HFF-Myc (cell line): ENCODE results near the gene USP28.
"Not testable (repeated sequence)": the region's sequence is repeated elsewhere in the genome, so short reads cannot be mapped to it uniquely, and the experiment has no call there.

Experiments
- DNase-seq: peaks from one replicate; pipeline ENCODE4 v3.0.0-alpha.2; 2011; ENCODE audit warnings: low read depth; ENCODE audit errors: extremely low read depth
- H3K4me3 ChIP-seq: replicated peaks from 2 replicates; pipeline ENCODE4 v1.5.1; 2011; ENCODE audit warnings: low read depth, mild to moderate bottlenecking, control low read depth, low read length
- CTCF ChIP-seq: IDR thresholded peaks from 2 replicates; pipeline ENCODE4 v1.5.1; 2012; ENCODE audit warnings: mild to moderate bottlenecking, low read depth, low read length, control low read depth; ENCODE audit errors: missing control alignments

Gene USP28

DNA sequence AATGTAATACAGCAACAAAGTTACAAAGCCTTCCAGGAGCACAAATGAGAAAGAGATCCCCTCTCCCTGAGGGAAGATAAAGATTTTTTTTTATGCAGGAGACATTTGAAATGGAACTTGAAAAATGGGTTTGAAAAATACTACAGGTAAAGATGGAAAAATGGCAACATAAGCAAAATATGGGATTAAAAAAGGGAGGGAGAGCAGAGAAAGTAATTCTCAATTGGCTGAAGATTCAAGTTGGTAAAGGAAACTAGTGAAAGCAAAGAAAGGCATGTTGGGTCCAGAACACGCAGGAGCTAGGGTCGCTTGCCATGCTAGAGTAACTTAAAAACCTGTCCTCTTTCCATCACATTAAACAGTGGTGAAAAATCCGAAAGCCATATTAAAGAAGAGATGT lies 103.4 kb downstream of the USP28 start:
- H3K4me3 ChIP-seq: peak overlapping the region; percentile 96
- no peak for DNase-seq

GRCh38 chr11:113764527-113765219 lies 110.7 kb downstream of the USP28 start:
- no peak for TF ChIP-seq CTCF
- no peak overlapping the region for H3K4me3 ChIP-seq
- no peak for DNase-seq

More for the DNA sequence above, 103.4 kb downstream of the USP28 start:
- no peak for TF ChIP-seq CTCF

- not testable (repeated sequence) for H3K4me3 ChIP-seq, DNase-seq
Observed at GRCh38 chr11:113763040-113763439, 112.3 kb downstream of the USP28 start.

DNA sequence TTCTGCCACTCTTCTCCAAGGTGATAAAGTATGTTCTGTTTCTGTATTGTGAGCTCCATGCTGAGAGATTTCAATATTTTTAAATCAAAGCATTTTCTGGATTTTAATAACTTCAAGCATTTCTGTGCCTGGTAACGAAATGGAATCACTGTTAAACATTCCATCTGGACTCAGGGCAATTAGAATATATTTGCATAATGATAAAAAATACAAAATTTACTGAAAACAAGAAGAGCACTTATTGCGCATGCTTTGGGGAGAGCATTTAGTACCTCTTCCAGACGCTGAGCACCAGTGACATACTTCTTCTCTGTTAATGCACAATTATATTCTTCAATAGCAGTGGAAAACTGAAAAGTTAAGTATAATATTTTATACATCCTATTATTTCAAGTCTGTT lies 115.1 kb downstream of the USP28 start:
- H3K4me3 ChIP-seq: no peak overlapping the region
- no peak for TF ChIP-seq CTCF
- no peak for DNase-seq

- no peak for TF ChIP-seq CTCF
- DNase-seq: no peak
Observed at GRCh38 chr11:113752932-113753331, 122.4 kb downstream of the USP28 start.

More at GRCh38 chr11:113752932-113753331, 122.4 kb downstream of the USP28 start:
- H3K4me3 ChIP-seq: no peak overlapping the region
